ENCODE results near the gene TXNDC16. TPM values are rescaled to one million over a fixed set of nuclear protein-coding genes. Genes with fewer than 3 reads are reported as not detected.

TXNDC16 gene, protein sequence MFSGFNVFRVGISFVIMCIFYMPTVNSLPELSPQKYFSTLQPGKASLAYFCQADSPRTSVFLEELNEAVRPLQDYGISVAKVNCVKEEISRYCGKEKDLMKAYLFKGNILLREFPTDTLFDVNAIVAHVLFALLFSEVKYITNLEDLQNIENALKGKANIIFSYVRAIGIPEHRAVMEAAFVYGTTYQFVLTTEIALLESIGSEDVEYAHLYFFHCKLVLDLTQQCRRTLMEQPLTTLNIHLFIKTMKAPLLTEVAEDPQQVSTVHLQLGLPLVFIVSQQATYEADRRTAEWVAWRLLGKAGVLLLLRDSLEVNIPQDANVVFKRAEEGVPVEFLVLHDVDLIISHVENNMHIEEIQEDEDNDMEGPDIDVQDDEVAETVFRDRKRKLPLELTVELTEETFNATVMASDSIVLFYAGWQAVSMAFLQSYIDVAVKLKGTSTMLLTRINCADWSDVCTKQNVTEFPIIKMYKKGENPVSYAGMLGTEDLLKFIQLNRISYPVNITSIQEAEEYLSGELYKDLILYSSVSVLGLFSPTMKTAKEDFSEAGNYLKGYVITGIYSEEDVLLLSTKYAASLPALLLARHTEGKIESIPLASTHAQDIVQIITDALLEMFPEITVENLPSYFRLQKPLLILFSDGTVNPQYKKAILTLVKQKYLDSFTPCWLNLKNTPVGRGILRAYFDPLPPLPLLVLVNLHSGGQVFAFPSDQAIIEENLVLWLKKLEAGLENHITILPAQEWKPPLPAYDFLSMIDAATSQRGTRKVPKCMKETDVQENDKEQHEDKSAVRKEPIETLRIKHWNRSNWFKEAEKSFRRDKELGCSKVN
- 10 to 100 TPM in 1 of 3 donors, 1 to 10 TPM in 2; 8.6 to 10.3 (median 9.7) TPM for total RNA-seq
- long read RNA-seq, donor 1, full-length matches to known transcripts = 11 of 15 reads
- long read RNA-seq, donor 1, partial matches to known transcripts = 1 of 15 reads
- long read RNA-seq, donor 1, other reads (novel, unspliced or antisense) = 3 of 15 reads
- long read RNA-seq, donor 2, partial matches to known transcripts = 1 of 1 reads
- long read RNA-seq, donor 2, other reads (novel, unspliced or antisense) = 0 of 1 reads

DNA sequence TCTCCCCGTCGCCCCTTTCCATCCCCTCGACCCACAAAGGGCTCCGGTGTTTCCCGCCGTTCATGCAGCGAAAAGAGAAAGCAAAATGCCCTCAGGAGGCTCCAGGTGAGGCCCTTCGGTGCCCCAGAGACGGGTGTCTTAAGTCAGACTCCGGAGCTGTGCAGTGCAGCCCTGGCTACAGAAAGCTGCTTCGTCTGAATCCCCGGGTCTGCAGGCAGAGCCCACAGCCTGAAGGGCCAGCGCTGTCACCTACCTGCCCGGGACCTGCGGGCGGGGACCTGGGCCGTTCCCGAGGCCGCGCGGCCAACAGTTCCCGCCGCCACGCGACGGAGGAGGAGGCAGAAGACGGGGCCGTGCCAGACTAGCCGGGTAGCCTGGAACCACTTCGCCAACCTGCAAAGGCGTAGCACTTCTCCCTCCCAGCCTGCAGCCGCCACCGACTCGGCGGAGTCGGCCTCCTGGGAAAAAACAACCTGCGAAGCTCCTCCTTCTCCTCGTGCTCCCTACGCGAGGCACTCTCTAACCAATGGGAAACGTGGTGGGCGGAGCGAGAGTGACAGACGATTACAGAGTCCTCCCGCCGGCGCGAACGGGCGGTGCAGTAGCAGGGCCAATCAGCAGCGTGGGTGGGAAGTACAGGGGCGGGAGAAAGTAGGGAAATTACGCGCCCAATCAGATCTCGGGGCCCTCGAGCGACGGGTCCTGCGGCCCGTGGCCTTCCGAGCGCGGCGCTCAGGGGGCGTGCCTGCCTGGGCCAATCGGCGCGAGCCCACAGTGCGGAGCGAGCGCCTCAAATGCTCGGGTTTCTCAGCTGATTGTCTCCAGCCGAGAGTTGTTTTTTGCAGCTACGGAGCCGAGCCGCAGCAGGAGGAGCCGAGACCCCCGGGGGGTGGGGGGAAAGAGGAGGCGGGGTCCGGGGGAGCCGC lies at the start of gene TXNDC16, which contains the start of gene GPR137C:
TXNDC16 (minus strand) TSS at position 443 of the 926 bp plus-strand sequence. CDS start 8,948 bp downstream, outside the sequence.
GPR137C (plus strand) TSS at position 774 of the 926 bp plus-strand sequence. CDS start 312 bp downstream, outside the sequence.
- Histone ChIP-seq H3K36me3 (ENCODE audit: low read depth) (no peaks in the 10 kb centered on the region), H3K4me1 (ENCODE audit: low read depth) (peaks cover 19% of the 10 kb centered on the region), H3K9me3 (no peaks in the 10 kb centered on the region), H3K4me3 (peak within 1 kb of the TSS; percentile 76)
- TF ChIP-seq, protein P1, sequence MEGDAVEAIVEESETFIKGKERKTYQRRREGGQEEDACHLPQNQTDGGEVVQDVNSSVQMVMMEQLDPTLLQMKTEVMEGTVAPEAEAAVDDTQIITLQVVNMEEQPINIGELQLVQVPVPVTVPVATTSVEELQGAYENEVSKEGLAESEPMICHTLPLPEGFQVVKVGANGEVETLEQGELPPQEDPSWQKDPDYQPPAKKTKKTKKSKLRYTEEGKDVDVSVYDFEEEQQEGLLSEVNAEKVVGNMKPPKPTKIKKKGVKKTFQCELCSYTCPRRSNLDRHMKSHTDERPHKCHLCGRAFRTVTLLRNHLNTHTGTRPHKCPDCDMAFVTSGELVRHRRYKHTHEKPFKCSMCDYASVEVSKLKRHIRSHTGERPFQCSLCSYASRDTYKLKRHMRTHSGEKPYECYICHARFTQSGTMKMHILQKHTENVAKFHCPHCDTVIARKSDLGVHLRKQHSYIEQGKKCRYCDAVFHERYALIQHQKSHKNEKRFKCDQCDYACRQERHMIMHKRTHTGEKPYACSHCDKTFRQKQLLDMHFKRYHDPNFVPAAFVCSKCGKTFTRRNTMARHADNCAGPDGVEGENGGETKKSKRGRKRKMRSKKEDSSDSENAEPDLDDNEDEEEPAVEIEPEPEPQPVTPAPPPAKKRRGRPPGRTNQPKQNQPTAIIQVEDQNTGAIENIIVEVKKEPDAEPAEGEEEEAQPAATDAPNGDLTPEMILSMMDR (IDR thresholded peaks at IDR 0.05) = peak; percentile 21
- intact Hi-C loops (cut with DNase I, micrococcal nuclease) = no loop called here
- peak; percentile 99 to 100 (median 100) for DNase-seq
- ATAC-seq = peak; percentile 96

DNA sequence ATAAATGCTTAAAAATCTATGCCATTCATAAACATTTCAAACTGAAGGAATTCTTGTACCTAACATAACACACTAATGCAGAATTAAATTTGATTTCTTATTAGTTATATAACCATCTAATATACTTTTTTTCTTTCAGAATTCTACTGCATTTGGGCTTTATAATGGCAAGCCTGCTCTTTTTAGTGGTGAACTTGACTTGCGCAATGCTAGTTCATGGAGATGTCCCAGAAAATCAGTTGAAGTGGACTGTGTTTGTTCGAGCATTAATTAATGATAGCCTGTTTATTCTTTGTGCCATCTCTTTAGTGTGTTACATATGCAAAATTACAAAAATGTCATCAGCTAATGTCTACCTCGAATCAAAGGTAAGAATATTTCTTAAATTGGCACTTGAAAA lies 47.7 kb upstream of the TXNDC16 start:
- TF ChIP-seq, protein P1 (IDR thresholded peaks at IDR 0.05) = no peak
- ATAC-seq = no peak
- DNase-seq = no peak
- no peaks in the 10 kb centered on the region for H3K36me3 ChIP-seq (ENCODE audit: low read depth)
- H3K4me3 ChIP-seq = no peak overlapping the region
- H3K4me1 ChIP-seq (ENCODE audit: low read depth) = no peaks in the 10 kb centered on the region
- intact Hi-C loops (cut with DNase I, micrococcal nuclease) = no loop called here
- peaks cover 2% of the 10 kb centered on the region for H3K9me3 ChIP-seq

DNA sequence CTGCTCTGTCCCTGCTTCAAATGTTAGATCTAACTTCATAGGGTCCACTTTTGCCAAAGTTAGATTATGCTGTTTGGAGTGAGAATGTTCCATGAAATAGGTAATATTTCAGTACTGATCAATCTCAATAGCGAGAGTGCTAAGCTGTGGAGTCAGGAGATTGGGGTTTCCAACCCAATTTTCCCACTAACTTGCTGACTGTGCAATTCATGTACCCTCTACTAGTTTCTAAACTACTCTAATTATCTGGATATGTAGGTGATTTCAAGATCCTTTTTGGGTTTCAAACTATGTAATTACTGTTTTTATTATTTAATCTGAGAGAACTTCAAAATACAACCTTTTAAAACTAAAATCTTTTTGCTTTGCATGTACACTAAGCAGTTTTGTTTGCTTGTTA lies 46.3 kb upstream of the TXNDC16 start:
- no peak for ATAC-seq
- H3K9me3 ChIP-seq = no peaks in the 10 kb centered on the region
- H3K4me3 ChIP-seq = no peak overlapping the region
- TF ChIP-seq, protein P1 (IDR thresholded peaks at IDR 0.05) = no peak
- no peak for DNase-seq
- H3K4me1 ChIP-seq (ENCODE audit: low read depth) = no peaks in the 10 kb centered on the region
- intact Hi-C loops (cut with DNase I, micrococcal nuclease) = no loop called here
- H3K36me3 ChIP-seq (ENCODE audit: low read depth) = no peaks in the 10 kb centered on the region

DNA sequence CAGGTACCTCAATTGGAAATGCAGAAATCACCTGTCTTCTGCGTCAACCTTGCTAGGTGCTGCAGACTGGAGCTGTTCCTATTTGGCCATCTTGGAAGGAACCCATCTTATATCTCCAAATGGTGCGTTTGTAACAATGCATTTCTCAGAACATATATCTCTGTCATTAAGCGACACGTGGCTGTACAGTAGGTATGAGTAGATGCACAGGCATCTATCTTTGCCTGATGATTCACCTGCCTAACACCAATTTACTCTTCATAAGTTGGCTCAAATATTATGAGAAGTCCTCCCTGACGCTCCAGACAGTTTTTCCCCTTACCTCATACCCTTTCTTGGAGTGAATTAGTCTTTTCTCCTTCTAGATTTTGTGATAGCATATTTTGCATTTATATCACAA lies 44.6 kb upstream of the TXNDC16 start:
- H3K36me3 ChIP-seq (ENCODE audit: low read depth) = no peaks in the 10 kb centered on the region
- no peaks in the 10 kb centered on the region for H3K9me3 ChIP-seq
- no peaks in the 10 kb centered on the region for H3K4me1 ChIP-seq (ENCODE audit: low read depth)
- TF ChIP-seq, protein P1 (IDR thresholded peaks at IDR 0.05) = no peak
- DNase-seq (no peak), ATAC-seq (no peak)
- no peak overlapping the region for H3K4me3 ChIP-seq
- intact Hi-C loops (cut with DNase I, micrococcal nuclease) = no loop called here
